Erythroblast (primary cell): Measurements from ENCODE around the gene WWP2.
"Not testable (repeated sequence)": the region's sequence is repeated elsewhere in the genome, so short reads cannot be mapped to it uniquely, and the experiment has no call there.

ENCODE experiments used
- GATA1 ChIP-seq: IDR thresholded peaks from 2 replicates; pipeline ENCODE4 v1.6.1; 2011; ENCODE audit warnings: low read depth, mild to moderate bottlenecking, control low read depth, low read length, moderate library complexity
- POLR2A ChIP-seq: IDR thresholded peaks from 2 replicates; pipeline ENCODE4 v1.6.1; 2011; ENCODE audit warnings: mild to moderate bottlenecking, low read length

GRCh38 chr16:69951017-69951671 lies 189.0 kb downstream of the WWP2 start, which contains the start of gene CLEC18A:
- TF ChIP-seq POLR2A, GATA1: not testable (repeated sequence)
